HG02798 (cell line): ENCODE data around the gene DIAPH3.

Source experiments
- ATAC-seq: cut with Tn5 transposase; IDR thresholded peaks from one replicate; pipeline ENCODE4 v1.9.1; 2021; ENCODE audit warnings: mild to moderate bottlenecking; ENCODE audit not compliant: unreplicated experiment, poor library complexity

The DIAPH3 gene

DNA sequence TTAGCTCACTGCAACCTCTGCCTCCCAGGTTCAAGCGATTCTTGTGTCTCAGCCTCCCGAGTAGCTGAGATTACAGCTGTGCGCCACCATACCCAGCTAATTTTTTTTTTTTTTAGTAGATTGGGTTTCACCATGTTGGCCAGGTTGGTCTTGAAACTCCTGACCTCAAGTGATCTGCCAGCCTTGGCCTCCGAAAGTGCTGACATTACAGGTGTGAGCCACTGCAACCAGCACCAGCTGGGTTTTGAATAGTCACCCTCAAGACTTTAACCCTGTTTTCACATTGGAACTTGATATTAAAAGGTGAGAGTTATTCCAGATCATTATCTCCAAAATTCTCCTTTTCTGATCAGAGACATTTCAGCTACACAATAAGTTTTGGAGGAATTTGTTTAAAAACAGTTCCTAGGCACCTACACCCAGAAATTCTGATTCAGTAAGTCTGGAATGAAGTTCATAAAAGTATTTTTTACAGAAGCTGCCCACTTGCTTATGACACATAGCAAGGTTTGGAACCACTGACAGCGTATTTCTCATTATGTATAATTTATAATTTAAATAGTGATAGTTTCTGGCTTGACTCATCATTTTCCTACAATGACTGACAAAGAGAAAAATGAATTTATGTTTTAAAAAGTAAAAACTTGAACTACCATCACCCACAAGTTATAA is 417.3 kb downstream of the DIAPH3 start:
- ATAC-seq, result peak; percentile 57

GRCh38 chr13:59745392-59745788 is 418.3 kb downstream of the DIAPH3 start:
- peak; percentile 29 for ATAC-seq

DNA sequence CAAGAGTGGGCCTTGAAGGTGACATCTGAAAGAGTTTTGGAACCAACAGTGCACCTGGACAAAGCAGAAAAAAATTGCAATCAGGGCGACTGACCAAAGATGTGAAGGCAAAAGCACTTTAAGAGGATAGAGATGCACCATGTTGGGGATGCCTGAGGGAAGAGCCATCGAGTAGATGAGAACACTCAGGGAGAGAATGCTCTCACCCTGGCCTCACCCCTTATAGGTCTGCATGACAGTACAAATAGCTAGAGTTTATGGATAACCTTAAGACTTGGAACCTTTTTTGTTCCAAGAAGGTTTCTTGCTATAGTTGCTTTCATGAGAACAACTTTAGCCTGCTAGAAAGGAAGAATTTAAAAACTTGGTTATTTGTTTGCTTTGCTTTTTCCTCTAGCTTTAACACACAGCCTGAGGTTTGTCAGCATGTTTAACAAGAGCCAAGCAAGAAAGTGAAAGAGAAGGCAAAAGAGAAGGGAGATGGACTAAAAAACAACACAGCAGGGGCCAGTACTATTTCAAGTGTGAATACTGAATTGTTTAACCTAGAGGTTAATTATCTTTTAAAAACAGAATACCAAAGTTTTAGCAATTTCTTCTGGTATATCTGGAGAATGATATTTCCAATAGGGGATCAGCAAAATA is 418.9 kb downstream of the DIAPH3 start:
- peak; percentile 65 for ATAC-seq

- no peak for ATAC-seq
Measured at GRCh38 chr13:59743195-59743594, 420.5 kb downstream of the DIAPH3 start.

- no peak for ATAC-seq
Measured at GRCh38 chr13:59742467-59742866, 421.3 kb downstream of the DIAPH3 start.

DNA sequence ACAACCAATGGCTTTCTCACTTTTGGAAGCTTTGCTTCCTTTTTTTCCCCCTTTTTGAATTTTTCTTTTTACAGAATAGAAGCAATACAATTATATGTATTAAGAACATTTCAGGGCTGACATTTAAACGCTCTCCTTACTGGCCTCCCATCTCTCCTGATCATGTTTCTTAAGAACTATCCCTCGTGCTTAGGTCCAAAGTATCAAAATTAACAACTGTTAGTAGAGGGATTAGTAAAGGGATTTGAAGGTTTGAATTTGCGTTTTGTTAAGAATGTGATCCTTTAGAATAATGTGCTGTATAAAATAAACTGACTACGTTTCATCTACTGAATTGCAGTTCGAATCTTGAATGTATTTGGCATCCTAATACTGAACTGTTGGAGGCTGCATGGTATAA is 424.8 kb downstream of the DIAPH3 start:
- no peak for ATAC-seq

DNA sequence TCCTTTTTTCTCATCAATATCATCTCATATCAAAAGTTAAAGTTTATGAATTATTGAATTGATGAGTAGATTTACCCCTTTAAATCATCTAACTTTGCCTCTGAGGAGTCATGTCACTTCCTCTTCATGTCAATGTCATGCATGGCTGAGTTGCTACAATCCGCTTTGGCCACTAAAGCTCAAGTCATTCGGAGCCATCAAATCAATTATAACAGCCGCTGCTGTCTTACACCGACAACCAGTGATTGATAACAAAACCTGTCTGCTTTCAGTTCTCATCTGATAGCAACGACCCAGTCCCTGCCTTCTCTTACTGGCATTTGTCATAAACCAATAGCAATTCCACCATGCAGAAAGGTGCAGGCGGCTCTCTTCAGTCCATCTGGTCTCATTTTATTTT is 429.3 kb downstream of the DIAPH3 start:
- peak; percentile 100 for ATAC-seq

DNA sequence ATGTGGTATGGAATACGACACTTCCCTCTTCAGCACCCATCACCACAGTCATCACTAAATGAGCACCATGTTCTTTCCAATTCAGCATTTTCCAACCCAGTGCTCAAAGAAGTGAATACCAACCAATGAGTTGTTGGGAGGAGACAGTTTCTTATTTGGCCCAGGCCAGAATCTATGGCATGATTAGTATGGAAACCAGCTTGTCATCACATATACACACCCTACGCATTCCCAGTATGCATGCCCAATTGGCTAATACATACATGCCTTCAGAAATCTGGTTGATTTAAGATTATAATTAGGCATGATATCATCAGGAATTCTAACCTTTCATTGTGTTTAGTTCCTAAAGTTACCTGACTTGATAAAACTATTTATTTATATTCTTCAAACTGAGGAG is 430.0 kb downstream of the DIAPH3 start:
- ATAC-seq, result no peak

GRCh38 chr13:59730026-59730425 is 433.7 kb downstream of the DIAPH3 start:
- no peak for ATAC-seq

DNA sequence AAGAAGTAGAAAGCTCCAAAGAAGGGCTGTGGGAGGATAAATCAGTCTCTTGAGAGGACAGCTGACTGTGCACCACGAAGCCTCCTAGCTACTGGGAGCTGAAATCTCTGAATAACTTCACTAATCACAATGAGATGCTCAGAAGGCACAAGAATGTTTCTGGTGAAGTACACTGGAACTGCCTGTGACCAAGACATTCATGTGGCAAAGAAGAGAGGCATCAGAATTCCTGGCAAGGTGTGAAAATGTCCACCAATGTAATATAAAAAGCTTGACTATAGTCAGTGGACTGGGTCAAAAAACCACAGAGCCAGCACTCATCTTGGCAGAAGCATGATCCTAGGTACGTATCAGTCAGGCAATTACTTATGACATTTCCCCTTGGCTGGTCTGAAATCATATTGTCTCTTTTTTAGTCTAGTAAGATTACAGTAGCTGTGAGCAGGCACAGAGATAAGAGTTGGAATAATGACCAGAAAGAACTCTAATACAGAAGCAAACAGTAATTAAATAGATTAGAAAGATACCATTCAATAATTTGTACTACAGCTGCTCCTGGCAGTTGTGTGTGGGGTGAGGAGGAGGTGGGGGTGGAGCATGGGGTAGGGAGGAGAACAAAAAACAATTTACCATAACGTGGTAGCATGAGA is 434.7 kb downstream of the DIAPH3 start:
- ATAC-seq, result no peak

GRCh38 chr13:59721926-59722910 is 441.5 kb downstream of the DIAPH3 start:
- ATAC-seq, result no peak

DNA sequence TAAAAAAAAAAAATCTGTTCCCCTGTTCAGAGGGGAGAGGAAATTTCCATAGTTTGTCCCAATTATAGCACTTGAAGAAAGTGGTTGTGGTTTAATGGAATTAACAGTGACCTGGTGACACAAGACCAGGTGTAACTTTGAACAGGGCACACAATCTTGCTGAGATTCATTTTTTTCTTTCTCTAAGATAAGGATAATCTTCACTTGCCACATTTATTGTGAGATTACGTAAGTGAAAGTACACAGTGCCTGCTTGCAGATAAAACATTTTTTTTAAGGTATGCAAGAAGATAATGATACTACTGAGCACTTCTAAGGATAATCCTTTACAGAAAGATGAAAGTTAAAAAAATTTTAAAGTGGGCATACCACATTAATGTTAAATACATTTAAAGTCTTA is 448.1 kb downstream of the DIAPH3 start:
- ATAC-seq, result no peak

- no peak for ATAC-seq
Measured at GRCh38 chr13:59710996-59711701, 452.6 kb downstream of the DIAPH3 start.

DNA sequence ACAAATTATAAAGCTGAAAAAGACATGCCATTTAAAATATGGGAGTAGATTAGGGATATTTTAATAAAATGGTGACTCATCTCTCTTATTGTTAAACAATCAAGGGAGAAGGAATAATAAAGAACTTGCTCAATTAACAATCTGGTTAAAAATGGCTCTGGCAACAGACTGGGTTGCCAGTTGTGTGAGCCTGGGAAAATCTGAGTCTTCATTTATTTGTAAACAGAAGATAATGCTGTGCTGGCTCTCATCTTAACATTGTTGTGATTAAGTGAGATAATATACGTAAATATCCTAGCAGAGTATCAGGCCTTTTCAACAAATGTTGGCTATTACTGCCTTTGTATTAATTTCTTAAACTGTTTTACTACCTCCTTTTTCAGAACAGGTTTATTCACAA is 453.3 kb downstream of the DIAPH3 start:
- no peak for ATAC-seq

DNA sequence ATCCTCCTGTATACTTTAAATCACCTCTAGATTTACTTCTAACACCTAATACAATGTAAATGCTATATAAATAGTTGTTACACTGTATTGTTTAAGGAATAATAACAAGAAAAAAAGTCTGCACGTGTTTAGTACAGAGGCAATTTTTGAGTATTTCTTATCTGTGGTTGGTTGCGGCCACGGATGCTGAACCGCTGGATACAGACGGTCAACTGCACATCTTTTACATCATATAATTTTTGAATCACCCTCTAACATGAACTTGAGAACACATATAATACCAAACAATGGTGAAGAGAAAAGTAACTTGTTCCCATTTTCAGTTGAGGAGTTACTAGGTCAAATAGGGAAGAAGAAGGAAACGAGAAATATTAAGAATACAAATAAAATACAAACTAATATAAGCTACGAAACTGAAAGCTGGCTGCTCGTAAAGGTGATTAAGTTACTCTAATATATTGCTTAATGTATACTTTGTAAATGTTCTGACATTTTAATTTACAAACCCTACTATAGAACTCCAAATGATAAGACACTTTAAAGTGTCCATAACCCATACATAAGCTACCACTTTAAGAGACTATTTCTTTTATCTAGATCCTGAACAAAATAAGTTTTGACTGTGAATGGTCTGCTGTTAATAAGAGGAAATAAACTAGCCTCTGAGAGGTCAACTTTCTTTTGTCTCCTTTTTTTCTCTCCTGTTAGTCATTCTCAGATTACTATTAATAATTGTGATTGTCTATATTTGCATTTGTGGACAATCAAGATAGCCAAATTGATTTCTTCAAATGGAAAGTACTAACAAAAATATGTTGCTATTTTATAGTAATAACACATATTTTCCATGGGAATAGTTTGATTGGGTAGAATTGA is 457.4 kb downstream of the DIAPH3 start:
- ATAC-seq, result peak; percentile 45

DNA sequence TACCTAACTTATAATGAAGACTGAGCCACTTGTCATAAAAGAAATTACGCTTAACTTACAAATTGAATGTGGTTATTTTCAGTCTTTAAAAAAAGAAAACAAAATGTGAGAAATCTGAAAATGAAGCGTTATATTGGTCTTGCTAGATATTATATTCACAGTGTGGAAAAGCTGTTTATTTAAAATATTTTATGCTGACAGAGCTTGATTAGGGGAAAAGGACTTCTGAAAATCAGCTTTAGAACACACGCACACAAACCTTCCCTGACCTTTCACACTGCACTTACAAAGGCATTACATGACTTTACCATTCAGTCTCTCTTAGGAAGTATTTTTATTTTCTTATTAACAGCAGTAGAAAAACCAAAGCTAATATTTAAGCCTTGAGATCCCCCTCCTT is 461.5 kb downstream of the DIAPH3 start:
- ATAC-seq, result no peak

GRCh38 chr13:59701261-59701660 is 462.5 kb downstream of the DIAPH3 start:
- no peak for ATAC-seq

- no peak for ATAC-seq
Measured at GRCh38 chr13:59700281-59700680, 463.4 kb downstream of the DIAPH3 start.

DNA sequence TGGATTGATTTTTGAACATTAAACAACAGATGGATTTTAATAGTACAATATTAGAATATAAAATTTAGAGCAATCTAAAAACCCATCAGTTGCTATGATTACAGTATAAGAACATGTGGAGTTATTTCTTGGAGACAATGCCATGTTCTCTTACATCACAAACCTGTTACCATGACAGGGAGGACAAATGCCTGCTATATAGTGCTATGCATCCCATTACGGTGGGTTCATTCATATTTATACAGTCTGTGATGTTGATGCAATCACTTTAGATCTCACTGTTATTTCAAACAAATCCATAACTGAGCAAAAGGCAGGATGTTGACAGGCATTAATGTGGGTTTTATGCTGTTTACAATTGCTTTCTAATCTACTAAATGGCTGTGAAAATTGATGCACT is 467.5 kb downstream of the DIAPH3 start:
- no peak for ATAC-seq
